ENCODE data around the gene RASA3. TPM values are rescaled to one million over a fixed set of nuclear protein-coding genes. Genes with fewer than 3 reads are reported as not detected.
A peak's percentile ranks its signal among the peaks of the same experiment; 100 is the strongest.
"Not testable (repeated sequence)": the region's sequence is repeated elsewhere in the genome, so short reads cannot be mapped to it uniquely, and the experiment has no call there.

RASA3 gene
- total RNA-seq, 1 donor from 2014 or later, result 41.1 TPM

DNA sequence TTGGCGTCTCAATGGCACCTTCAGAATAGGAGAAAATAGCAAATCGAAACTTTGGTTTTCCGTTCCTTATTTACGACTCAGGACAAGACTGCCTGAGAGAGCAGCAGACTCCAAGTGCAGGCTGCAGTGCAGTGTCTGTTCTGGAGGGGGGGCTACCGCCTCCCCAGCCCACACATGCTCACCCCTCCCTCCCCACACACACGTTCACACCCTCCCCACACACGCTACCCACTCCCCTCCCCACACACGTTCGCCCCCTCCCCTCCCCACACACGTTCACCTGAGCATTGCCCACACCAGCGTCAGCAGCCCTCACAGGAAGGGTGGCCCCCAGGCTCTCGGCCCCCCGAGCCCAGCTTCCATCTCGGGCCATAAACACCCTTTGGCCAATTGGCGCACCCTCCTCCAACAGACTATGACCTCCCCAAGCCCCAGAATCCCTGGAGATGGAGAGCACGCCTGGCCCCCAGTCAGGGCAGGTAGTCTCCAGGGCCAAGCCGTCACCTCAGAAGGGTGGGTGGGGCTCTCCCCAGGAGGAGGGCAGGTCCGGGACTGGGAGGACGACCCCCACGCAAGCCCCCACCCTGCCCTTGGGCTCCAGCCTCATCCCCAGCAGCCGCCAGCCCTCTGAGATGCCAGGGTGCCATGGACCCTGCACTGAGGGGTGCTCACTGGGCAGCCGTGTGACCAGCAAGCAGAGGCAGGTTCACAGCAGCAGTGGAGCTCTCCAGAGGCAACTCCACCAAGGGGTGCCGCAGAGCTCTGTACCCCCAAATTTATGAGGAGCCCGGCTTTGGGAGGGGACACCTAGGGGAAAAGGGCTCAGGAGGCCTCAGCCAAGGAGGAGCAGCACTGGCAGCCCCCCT is 27.5 kb downstream of the RASA3 start:
- peaks cover 40% of the 10 kb centered on the region for H3K4me1 Mint-ChIP-seq (ENCODE audit: low read depth, unreplicated experiment)
- H3K36me3 Mint-ChIP-seq (ENCODE audit: low read depth, unreplicated experiment), result peaks cover 8% of the 10 kb centered on the region
- H3K79me2 ChIP-seq (ENCODE audit: insufficient read depth, low read length), result peaks cover 94% of the 10 kb centered on the region
- no peaks in the 10 kb centered on the region for H3K36me3 ChIP-seq (ENCODE audit: insufficient read depth, low read length)
- peak overlapping the region; percentile 47 for H3K27ac ChIP-seq (ENCODE audit: low read depth, low read length)
- no peaks in the 10 kb centered on the region for H3K27me3 ChIP-seq (ENCODE audit: insufficient read depth, low read length)
- H3K4me3 Mint-ChIP-seq (ENCODE audit: unreplicated experiment), result no peak overlapping the region
- DNase-seq (ENCODE audit: low read depth) (no peak), FAIRE-seq (no peak)
- peaks cover 2% of the 10 kb centered on the region for H3K9me3 Mint-ChIP-seq (ENCODE audit: unreplicated experiment)
- no peaks in the 10 kb centered on the region for H3K9me3 ChIP-seq (ENCODE audit: insufficient read depth, low read depth, low read length)
- H3K4me3 ChIP-seq (ENCODE audit: insufficient read depth, low read depth, low read length), result no peak overlapping the region
- no peak overlapping the region for H2AFZ ChIP-seq (ENCODE audit: low read depth, low read length)
- peaks cover 91% of the 10 kb centered on the region for H4K20me1 ChIP-seq (ENCODE audit: insufficient read depth, low read length)
- peak overlapping the region; percentile 37 for H3K9ac ChIP-seq (ENCODE audit: low read length)
- peak overlapping the region; percentile 52 for H3K4me2 ChIP-seq (ENCODE audit: low read length)
- TF ChIP-seq EZH2 (IDR thresholded peaks at IDR 0.05; ENCODE audit: insufficient read depth, low read length), result no peak
- TF ChIP-seq, protein P1, sequence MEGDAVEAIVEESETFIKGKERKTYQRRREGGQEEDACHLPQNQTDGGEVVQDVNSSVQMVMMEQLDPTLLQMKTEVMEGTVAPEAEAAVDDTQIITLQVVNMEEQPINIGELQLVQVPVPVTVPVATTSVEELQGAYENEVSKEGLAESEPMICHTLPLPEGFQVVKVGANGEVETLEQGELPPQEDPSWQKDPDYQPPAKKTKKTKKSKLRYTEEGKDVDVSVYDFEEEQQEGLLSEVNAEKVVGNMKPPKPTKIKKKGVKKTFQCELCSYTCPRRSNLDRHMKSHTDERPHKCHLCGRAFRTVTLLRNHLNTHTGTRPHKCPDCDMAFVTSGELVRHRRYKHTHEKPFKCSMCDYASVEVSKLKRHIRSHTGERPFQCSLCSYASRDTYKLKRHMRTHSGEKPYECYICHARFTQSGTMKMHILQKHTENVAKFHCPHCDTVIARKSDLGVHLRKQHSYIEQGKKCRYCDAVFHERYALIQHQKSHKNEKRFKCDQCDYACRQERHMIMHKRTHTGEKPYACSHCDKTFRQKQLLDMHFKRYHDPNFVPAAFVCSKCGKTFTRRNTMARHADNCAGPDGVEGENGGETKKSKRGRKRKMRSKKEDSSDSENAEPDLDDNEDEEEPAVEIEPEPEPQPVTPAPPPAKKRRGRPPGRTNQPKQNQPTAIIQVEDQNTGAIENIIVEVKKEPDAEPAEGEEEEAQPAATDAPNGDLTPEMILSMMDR (IDR thresholded peaks at IDR 0.05; ENCODE audit: insufficient read depth, low read depth, low read length), result no peak
- no peaks in the 10 kb centered on the region for H3K27me3 Mint-ChIP-seq (ENCODE audit: low read depth, unreplicated experiment)
- peak overlapping the region; percentile 47 for H3K27ac Mint-ChIP-seq (ENCODE audit: unreplicated experiment)
- peaks cover 47% of the 10 kb centered on the region for H3K4me1 ChIP-seq (ENCODE audit: insufficient read depth, low read length)

DNA sequence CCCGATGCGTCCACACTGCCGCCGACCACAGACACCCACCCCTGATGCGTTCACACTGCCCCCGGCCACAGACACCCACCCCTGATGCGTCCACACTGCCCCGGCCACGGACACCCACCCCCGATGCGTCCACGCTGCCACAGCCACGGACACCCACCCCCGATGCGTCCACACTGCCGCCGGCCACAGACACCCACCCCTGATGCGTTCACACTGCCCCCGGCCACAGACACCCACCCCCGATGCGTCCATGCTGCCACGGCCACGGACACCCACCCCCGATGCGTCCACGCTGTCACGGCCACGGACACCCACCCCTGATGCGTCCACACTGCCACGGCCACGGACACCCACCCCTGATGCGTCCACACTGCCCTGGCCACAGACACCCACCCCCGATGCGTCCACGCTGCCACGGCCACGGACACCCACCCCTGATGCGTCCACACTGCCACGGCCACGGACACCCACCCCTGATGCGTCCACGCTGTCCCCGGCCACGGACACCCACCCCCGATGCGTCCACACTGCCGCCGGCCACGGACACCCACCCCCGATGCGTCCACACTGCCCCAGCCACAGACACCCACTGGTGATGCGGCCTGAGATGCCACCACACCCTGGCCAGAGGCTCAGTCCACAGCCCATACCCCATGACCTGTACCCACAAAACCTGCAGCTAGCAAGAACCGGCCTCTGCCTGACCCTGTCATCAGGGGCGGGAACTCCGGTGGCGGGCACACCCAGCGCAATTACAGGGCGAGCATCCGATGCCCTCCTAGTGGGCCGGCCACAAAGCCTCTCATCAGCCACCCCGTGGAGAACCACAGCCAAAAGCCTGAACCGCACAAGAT is 28.4 kb downstream of the RASA3 start:
- Mint-ChIP-seq H3K36me3 (ENCODE audit: low read depth, unreplicated experiment) (peaks cover 5% of the 10 kb centered on the region), H3K4me3 (ENCODE audit: unreplicated experiment) (no peak overlapping the region), H3K27ac (ENCODE audit: unreplicated experiment) (peak overlapping the region; percentile 47), H3K9me3 (ENCODE audit: unreplicated experiment) (peaks cover 2% of the 10 kb centered on the region), H3K27me3 (ENCODE audit: low read depth, unreplicated experiment) (no peaks in the 10 kb centered on the region), H3K4me1 (ENCODE audit: low read depth, unreplicated experiment) (peaks cover 34% of the 10 kb centered on the region)
- H3K4me1 ChIP-seq (ENCODE audit: insufficient read depth, low read length), result peaks cover 45% of the 10 kb centered on the region
- FAIRE-seq (no peak), DNase-seq (ENCODE audit: low read depth) (no peak)
- no peak overlapping the region for H3K27ac ChIP-seq (ENCODE audit: low read depth, low read length)
- H3K4me2 ChIP-seq (ENCODE audit: low read length), result no peak overlapping the region
- no peak overlapping the region for H3K4me3 ChIP-seq (ENCODE audit: insufficient read depth, low read depth, low read length)
- no peaks in the 10 kb centered on the region for H3K27me3 ChIP-seq (ENCODE audit: insufficient read depth, low read length)
- no peaks in the 10 kb centered on the region for H3K36me3 ChIP-seq (ENCODE audit: insufficient read depth, low read length)
- no peak overlapping the region for H2AFZ ChIP-seq (ENCODE audit: low read depth, low read length)
- TF ChIP-seq, protein P1 (IDR thresholded peaks at IDR 0.05; ENCODE audit: insufficient read depth, low read depth, low read length), result no peak
- no peak for TF ChIP-seq EZH2 (IDR thresholded peaks at IDR 0.05; ENCODE audit: insufficient read depth, low read length)
- H4K20me1 ChIP-seq (ENCODE audit: insufficient read depth, low read length), result peaks cover 83% of the 10 kb centered on the region
- H3K79me2 ChIP-seq (ENCODE audit: insufficient read depth, low read length), result peaks cover 89% of the 10 kb centered on the region
- no peaks in the 10 kb centered on the region for H3K9me3 ChIP-seq (ENCODE audit: insufficient read depth, low read depth, low read length)
- no peak overlapping the region for H3K9ac ChIP-seq (ENCODE audit: low read length)

DNA sequence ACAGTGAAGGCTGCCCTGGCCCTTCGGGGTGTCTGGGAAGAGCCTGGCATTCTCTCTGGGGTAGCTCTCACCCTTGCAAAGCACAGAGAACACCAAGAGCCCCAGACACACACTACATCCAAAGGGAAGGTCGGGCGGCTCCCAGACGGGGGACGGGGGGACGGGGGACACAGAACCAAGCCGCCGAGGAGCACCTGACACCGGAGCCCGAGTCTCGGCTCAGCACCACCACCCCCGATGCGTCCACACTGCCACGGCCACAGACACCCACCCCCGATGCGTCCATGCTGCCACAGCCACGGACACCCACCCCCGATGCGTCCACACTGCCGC is 29.2 kb downstream of the RASA3 start:
- peaks cover 88% of the 10 kb centered on the region for H3K79me2 ChIP-seq (ENCODE audit: insufficient read depth, low read length)
- H3K36me3 ChIP-seq (ENCODE audit: insufficient read depth, low read length); H3K27ac Mint-ChIP-seq (ENCODE audit: unreplicated experiment); FAIRE-seq; H3K9me3 Mint-ChIP-seq (ENCODE audit: unreplicated experiment); H3K4me3 ChIP-seq (ENCODE audit: insufficient read depth, low read depth, low read length); H2AFZ ChIP-seq (ENCODE audit: low read depth, low read length); H3K27ac ChIP-seq (ENCODE audit: low read depth, low read length); H3K9me3 ChIP-seq (ENCODE audit: insufficient read depth, low read depth, low read length); DNase-seq (ENCODE audit: low read depth); H3K36me3 Mint-ChIP-seq (ENCODE audit: low read depth, unreplicated experiment); H3K4me2 ChIP-seq (ENCODE audit: low read length); H3K4me3 Mint-ChIP-seq (ENCODE audit: unreplicated experiment); H3K27me3 ChIP-seq (ENCODE audit: insufficient read depth, low read length); H3K9ac ChIP-seq (ENCODE audit: low read length); H3K27me3 Mint-ChIP-seq (ENCODE audit: low read depth, unreplicated experiment): not testable (repeated sequence)
- H3K4me1 ChIP-seq (ENCODE audit: insufficient read depth, low read length), result peaks cover 44% of the 10 kb centered on the region
- H4K20me1 ChIP-seq (ENCODE audit: insufficient read depth, low read length), result peaks cover 79% of the 10 kb centered on the region
- peaks cover 34% of the 10 kb centered on the region for H3K4me1 Mint-ChIP-seq (ENCODE audit: low read depth, unreplicated experiment)

Data from astrocyte (in vitro differentiated cells and primary cell).